ENCODE data around the gene DMBT1. TPM values are rescaled to one million over a fixed set of nuclear protein-coding genes. Genes with fewer than 3 reads are reported as not detected.

DMBT1 gene
- polyA plus RNA-seq (2013, experiment 1 of 2; ENCODE audit: insufficient read length): 0.02 TPM
- polyA plus RNA-seq (2013, experiment 2 of 2; ENCODE audit: insufficient read length): 0.04 TPM

GRCh38 chr10:122560279-122560804, at the start of gene DMBT1:
Gene DMBT1 (plus strand): TSS chr10:122560754. CDS start chr10:122560771, 17 bp downstream.
- DNase-seq: no peak

GRCh38 chr10:122513053-122513452, 47.5 kb upstream of the DMBT1 start:
- no peak for DNase-seq

- no peak for DNase-seq
Observed at GRCh38 chr10:122514045-122514840, 46.3 kb upstream of the DMBT1 start.

GRCh38 chr10:122515022-122515424, 45.5 kb upstream of the DMBT1 start:
- DNase-seq: no peak

GRCh38 chr10:122515588-122516231, 44.8 kb upstream of the DMBT1 start:
- no peak for DNase-seq

- no peak for DNase-seq
Observed at GRCh38 chr10:122516734-122517133, 43.8 kb upstream of the DMBT1 start.

GRCh38 chr10:122519144-122519543, 41.4 kb upstream of the DMBT1 start:
- DNase-seq: no peak

- no peak for DNase-seq
Observed at GRCh38 chr10:122519873-122520272, 40.7 kb upstream of the DMBT1 start.

- no peak for DNase-seq
Observed at GRCh38 chr10:122521011-122521410, 39.5 kb upstream of the DMBT1 start.

- DNase-seq: no peak
Observed at GRCh38 chr10:122524811-122525210, 35.7 kb upstream of the DMBT1 start.

GRCh38 chr10:122525788-122526187, 34.8 kb upstream of the DMBT1 start:
- no peak for DNase-seq

GRCh38 chr10:122526892-122527291, 33.7 kb upstream of the DMBT1 start:
- DNase-seq: no peak

GRCh38 chr10:122530177-122530576, 30.4 kb upstream of the DMBT1 start:
- no peak for DNase-seq

- DNase-seq: no peak
Observed at GRCh38 chr10:122531261-122531660, 29.3 kb upstream of the DMBT1 start.

- no peak for DNase-seq
Observed at GRCh38 chr10:122531939-122532338, 28.6 kb upstream of the DMBT1 start.

GRCh38 chr10:122532601-122533296, 27.8 kb upstream of the DMBT1 start:
- no peak for DNase-seq

- no peak for DNase-seq
Observed at GRCh38 chr10:122537545-122537944, 23.0 kb upstream of the DMBT1 start.

GRCh38 chr10:122541541-122542002, 19.0 kb upstream of the DMBT1 start:
- DNase-seq: no peak

GRCh38 chr10:122543676-122544445, 16.7 kb upstream of the DMBT1 start:
- DNase-seq: no peak

- no peak for DNase-seq
Observed at GRCh38 chr10:122544493-122544892, 16.1 kb upstream of the DMBT1 start.

GRCh38 chr10:122546242-122546641, 14.3 kb upstream of the DMBT1 start:
- DNase-seq: no peak
